HG03139 (cell line): ENCODE data around the gene HPS3.

Source experiments
- ATAC-seq: cut with Tn5 transposase; IDR thresholded peaks from one replicate; pipeline ENCODE4 v1.9.1; 2021; ENCODE audit not compliant: unreplicated experiment

The HPS3 gene

DNA sequence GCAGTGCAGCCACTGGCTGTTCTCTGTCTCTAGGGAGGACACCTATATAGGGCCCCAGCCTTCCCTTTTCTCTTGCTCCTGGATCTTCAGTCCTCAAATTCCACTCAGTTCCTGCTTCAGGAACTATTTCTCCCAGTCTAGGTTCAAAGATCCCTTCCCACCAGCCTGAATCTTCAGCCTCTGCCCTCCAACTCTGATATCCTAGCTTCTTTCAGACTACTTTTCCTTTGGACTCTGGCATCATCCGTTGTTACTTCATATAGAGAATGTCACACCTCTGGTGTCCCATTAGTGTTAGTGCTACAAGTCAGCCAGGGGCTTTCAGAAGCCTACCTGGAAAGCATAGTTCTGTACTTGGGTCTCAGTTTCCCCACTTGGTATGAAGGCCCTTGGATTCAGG is 10.0 kb upstream of the HPS3 start:
- ATAC-seq = no peak

DNA sequence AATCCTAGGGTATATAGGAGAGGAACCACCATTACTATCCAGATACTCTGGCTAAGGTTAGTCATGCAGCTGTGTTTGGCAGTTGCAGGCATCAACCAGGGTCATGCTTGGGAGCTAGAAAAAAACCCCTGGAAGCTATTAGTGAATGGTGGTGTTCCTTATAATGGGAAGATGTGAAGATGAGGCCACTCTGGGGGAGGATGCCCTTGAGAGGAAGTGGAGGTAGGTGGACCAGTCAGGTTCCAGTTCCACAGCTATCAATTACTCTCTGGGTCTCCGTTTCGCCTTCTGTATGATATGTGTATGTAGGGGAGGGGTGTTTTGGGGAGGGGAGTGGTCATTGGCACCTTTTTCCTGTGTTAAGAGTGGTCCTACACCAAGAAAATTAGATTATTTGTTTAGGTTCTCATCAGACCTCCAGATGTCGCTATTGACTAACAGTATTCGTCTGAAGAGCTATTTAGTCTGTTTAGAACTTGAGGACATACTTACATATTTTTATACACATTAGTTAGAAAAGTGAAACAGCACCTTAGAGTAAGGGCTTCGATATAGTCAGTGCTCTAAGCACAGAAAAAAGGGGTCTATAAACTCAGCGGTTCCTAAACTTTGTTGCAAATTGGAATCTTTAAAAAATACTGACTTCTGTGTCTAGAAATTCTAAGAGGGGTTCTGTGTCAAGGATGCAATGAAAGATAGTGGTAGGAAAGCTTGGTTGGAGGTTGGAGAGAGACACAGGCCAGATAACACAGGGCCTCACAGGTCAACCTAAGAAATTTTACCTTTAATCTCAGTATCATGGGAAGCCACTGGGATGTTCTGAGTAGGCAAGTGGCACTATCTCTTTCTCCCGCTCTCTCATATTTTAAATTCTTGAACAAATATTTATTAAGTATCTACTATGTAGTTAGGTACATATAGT is 9.1 kb upstream of the HPS3 start:
- ATAC-seq = no peak

DNA sequence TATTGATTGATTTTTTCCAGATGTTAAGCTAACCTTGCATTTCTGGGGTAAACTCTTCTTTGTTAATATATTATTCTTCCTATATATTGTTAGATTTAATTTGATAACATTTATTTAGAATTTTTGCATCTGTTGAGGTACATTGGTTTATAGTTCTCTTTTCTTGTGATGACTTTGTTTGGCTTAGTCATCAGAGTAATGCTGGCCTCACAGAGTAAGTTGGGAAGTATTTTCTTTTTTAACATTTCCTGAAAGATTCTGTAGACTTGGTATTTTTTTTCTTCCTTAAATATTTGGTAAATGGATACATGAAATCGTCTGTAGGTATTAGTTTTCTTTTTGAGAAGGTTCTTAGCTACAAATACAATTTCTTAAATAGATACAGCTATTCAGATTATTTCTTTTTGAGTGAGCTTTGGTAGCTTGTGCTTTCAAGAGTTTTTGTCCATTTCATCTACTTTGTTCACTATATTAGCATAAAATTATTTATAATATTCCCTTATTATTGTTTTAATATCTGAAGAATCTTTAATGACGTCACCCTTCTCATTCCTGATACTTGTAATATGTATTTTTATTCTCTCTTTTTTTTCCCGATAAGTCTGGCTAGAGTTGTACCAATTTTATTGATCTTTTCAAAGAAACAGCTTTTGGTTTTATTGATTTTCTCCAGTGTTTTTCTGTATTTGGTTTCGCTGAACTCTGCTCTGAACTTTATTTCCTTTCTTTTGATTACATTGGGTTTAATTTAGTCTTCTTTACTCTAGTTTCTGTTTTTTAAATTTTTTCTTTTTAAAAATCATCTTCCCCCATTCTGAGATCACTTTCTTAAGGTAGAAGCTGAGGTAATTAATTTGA is 6.5 kb upstream of the HPS3 start:
- ATAC-seq = no peak

DNA sequence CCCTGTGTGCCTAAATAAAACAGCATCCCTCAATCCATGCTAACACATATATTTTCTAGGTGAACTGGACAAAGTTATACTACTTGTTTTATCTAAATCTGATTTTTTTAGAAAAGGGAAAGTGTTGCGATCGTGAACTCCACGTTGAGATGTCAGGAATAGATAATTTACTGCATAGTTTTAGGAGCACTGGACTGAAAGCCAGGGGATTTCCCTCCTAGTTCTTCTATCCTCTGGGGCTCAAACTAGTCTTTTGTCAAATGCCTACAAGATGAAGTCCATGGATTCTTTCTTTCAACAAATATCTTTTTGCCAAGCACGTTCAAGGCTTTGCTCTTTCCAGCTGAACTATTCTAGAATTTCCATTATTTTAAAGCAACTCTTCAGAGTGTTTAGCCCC is 617 bp upstream of the HPS3 start:
- ATAC-seq = no peak

DNA sequence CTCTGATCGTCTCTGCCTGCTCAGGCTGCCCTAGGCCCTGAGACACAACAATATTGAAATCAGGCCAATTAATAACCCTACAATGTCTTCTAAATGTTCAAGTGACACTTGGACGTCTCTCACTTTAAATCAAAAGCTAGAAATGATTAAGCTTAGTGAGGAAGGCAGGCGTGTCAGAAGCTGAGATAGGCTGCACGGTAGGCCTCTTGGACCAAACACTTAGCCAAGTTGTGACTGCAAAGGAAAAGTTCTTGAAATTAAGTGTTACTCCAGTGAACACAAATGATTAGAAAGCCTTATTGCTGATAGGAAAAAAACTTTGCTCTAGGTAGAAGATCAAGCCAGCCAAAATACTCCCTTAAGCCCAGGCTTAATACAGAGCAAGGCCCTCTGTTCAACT is 2.2 kb downstream of the HPS3 start:
- no peak for ATAC-seq

DNA sequence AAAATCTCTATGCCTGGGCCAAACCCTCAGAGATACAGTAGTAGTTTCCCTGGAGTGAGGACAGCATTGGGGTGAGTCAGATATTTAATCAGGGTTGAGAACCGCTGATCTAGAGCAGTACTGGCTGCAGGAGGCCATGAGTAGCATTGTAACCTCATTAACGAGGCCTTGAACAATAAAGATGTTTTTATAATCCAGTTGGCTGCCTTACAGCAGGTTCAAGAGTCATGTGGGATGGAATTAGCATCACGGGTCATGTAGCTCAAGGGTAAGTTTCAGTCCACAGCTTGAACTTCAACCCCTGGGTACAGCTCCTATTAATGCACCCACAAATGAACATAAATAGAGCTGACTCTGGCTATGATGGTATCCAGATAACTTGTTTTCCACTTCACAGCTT is 5.1 kb downstream of the HPS3 start:
- ATAC-seq = no peak

DNA sequence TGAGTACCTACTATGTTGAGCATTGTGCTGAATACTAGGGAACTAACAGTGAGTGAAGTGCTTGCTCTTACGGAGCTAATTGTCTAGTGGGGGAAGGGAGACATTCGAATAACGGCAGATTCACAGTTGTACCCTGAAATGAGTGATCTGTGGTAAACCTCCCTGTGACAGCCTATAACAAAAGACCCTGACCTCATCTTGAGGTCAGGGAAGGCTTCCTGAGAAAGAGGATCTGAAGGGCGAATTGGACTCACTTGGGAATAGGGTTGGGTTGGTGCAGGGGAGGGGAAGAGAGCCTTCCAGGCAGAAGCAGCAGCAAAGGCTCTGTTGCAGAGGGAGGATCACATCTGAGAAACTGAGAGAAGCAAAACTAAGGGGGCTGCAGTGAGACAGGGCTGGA is 13.2 kb downstream of the HPS3 start:
- ATAC-seq = no peak

DNA sequence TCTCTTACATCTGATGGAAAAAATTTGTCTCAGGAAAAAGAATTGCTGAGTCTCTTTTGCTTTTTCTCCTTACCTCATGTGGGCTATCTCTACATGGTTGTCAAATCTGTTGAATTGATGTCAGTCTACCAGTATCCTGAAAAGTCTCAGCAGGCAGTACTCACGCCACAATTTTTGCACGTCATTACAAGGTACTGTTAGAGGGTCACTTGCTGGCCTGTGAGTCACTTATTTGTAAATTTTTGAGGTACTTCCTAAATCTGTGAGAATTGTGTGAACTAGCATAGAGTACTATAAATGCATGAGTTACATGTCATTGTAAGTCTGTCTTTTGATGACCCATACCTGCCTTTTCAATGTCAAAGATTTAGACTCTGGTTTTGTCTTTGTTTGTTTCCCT is 15.9 kb downstream of the HPS3 start:
- peak; percentile 23 for ATAC-seq

DNA sequence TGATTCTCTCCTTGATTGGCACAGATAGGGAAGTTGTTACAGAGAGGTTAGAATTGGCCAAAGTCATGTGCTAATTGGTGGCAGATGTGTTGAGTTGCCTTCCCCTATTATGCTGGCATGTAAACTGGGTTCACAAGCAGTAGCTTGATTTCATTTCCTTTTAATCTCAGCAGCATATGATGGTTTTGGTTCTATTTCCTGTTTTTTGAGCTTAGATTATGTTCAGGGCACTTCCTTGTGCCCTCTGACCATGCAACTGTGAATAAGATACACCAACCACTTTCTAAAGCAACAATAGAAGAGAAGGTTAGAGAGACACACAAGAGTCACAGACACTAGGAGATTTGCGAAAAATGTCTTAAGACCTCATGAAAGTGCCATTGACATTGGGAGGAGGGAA is 16.5 kb downstream of the HPS3 start:
- peak; percentile 78 for ATAC-seq

DNA sequence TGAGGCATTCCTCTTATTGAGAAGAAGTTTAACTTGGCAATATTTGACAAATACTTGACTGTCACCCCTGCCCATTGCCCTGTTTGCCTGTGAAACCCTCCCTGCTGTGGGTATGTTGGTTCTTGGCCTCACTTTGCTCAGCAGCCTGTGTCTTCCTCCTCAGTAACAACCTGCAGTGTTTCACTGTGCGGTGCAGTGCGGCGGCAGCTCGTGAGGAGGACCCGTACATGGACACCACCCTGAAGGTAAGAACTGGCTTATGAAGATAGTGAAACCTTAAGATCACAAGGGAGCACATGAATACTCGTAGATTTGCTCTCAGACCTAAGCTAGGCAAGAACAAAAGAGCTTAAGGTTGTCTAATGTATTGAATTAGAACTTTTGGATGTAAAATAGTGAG is 21.0 kb downstream of the HPS3 start:
- ATAC-seq = no peak

DNA sequence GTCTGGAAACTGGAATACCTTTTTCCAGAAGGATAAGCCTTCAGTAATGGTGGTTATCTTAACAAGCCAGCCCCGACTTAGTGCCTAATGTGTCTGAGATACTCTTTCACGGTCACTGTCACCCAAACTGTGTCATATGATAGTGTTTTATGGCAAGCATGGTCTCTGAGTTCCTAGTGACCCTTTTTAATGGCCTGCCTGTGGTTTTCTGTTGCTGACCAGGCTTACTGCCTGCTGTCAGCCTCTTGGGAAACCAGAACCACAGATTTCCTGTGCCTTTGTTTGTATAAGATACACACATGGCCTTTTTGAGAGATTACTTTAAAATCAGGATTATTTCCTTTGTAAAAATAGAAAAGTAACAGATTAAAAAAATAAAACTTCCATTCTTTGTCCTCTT is 22.4 kb downstream of the HPS3 start:
- no peak for ATAC-seq

DNA sequence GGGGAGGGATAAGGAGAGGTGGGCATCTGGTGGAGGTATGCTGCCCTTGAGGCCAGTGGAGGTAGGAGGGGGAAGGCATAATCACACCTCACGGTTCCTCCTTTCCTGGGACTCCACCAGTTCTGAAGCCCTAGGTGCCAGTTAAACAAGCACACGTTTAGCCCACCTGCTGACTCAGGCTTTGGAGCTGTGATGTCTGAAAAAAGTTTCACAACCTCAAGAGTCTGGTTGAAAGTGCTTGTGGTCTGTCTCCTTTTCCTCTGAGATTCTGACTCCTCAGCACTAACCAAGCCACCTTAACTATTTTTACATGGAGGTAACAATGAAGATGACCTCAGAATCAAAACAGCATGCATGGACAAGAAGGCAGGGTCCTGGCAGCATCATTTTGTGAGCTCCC is 23.0 kb downstream of the HPS3 start:
- peak; percentile 90 for ATAC-seq

DNA sequence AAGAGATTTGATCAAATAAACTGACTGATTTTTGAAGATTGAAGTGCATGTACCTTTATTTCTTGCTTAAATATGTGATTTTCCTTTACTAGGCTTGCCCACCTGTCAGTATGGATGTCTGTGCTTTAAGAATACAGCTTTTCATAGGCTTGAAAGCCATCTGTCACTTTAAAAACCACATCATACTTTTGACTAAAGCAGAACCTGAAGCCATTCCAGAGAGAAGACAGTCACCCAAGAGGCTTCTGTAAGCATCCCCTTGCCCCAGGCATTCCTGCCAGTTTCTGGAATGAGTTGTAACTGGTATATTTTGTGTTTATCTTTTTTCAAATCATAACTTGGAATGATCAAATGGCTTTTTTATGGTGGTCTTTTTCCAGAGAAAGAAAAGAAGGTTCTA is 24.0 kb downstream of the HPS3 start:
- ATAC-seq = no peak

DNA sequence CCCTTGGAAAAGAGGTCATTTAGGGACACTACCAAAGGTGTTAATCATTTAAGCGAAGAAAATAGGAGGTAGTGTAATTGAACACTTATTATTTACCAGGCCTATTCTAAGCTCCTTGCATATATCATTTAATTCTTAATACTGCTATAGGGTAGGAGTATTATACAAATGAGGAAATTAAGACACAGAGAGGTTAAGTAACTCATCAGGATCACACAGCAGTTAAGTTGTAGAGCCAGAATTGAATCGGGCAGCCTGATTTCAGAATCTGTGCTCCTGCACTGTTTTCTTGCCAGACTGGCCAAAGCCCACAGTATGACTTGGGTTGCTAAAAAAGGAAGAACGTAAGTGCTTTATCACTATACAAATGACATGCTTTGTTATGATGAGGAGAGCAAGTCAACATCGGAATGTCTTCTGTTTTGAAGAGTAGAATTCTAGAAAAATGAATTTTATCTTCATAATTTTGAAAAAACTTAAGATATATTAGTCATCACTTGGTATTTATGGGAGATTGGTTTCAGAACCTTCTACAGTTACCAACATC is 31.4 kb downstream of the HPS3 start:
- no peak for ATAC-seq

DNA sequence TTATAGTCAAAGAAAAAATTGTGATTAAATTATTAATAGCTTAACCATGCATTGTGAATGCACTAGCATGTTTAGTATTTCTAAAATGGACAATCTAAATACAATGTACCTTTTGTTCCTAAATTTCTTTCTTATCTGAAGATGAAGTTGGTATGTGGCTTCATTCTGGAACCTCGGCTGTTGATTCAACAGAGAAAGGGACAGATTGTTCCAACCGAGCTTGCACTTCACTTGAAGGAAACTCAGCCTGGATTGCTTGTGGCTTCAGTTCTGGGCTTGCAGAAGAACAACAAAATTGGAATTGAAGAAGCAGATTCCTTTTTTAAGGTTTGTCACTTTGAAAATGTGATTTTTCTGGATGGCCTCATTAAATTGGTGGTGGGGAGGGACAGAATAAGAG is 32.6 kb downstream of the HPS3 start:
- ATAC-seq = no peak

DNA sequence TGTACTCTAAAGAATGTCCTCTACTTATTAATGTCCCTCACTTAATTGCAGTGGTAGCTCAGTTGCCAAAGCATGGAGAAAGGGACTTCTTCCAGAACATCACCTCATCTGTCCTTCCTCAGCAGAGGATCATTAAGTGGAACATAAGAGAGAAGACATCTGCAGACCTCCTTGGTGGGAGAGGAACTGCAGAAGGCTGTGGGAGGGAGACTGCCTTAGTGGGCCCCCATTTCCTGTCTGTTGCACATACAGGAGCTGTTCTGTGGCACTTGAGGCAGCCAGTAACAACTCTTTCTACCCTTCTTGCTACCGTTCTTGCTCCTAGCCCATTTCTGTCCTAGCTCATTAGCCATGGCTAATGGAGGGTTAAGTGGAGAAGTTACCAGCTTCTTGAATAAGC is 33.6 kb downstream of the HPS3 start:
- ATAC-seq = no peak

DNA sequence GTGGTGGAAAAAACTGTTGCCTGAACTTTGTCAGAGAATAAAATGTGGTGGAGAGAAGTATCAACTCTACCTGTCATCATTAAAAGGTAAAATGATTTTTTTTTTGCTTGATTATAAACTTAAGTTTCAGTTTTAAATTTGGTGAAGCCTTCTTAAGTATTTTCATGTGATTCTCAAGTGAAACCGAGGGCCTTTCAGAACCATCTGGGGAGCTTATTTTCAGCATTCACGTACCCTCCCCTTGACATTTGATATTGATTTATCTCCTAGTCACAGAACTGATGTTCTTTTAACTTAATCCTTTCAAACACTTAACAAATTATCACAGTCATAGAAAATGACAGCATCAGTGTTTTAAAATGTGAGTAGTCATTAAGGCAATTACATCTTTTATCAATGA is 38.5 kb downstream of the HPS3 start:
- no peak for ATAC-seq

DNA sequence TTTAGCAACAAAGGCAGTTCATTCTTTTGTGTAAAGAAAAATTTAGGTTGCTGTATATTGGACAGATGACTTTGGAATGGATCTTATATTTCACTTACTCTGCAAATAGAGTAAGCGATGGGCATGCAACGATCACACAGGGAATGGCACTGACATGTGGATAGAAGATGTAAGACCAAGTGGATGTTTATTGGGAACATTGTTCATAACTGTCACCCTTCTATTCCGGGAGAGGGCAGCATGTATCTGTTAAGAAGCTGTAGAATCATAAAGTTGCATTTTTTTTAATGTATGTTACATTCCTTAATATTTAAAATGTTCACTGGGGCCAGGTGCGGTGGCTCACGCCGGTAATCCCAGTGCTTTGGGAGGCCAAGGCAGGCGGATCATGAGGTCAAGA is 41.2 kb downstream of the HPS3 start:
- ATAC-seq = no peak

DNA sequence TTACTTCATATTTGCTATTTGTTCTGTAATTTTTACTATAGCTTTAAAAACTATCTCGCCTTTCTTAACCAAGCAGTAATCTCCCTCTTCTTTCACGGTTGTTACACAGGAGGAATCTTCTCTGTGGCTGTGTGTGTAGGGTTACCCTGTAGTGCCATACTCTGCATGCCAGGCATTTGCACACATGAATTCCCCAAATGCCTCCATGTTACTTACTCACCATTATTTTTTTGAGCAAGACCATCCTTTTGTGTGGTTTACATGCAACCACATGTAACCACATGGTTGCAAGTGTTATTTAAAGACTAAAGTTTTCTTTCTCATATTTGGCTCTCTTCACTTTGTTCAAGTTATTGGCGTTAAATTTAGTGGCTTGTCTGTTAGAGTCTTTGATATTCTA is 45.5 kb downstream of the HPS3 start:
- ATAC-seq = peak; percentile 87

DNA sequence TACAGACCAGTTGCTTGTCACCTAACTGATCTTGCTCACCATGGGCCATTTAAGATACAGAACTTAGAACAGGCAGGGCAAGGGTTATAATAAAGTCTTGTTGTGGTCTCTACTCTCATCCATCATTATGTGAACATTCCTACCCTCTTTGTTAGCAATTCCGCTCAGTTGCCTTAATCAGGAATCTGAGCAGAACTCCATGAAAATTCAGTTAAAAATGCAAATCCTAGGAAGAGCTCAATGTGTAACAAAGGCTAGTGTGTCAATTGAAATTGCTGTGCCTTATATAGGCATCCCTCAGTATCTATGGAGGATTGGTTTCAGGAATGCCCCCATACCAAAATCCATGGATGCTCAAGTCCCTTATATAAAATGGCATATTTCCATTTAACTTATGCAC is 47.7 kb downstream of the HPS3 start:
- no peak for ATAC-seq

DNA sequence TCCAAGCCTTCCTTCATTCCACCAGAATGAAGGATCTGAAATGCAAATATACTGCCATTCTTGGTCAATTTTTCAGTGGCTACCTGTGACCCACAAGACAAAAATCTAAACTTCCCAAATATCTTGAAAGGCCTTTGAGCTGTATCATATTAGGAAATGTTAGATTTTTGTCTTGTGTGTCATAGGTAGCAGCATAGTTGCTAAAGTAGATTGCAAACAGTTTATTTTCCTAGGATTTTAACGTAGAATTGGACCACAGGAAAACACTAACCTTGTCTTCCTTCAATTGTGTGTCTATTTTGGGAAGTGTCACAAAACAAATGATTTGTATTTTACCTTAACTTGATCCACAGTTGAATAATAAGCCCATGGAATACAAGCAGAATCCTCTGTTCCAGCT is 49.8 kb downstream of the HPS3 start:
- ATAC-seq = no peak

DNA sequence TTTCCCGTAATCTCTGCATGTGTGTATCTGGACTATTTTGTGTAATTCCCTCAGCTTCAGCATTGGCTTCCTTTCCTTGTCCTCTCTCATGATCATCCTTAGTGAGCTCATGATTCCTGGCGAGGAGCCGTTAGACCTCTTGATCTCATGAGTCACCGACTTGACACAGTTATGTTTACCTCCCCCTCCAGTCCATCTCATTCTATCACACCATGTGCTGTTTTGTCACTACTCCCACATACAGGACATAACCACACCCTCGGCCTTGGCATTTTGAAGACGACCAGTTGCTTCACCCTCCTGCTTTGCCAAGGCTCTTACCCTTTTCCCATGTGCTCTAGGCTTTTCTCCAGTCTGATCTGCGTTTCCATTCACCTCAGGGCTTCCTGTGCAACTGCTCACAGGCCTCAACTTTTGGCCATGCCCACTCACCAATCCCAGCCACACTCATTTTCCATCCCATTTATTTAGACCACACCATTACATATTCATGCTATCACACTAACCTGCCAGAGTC is 50.7 kb downstream of the HPS3 start:
- no peak for ATAC-seq
